MCF 10A (cell line): Measurements from ENCODE around the gene AFDN. TPM values are rescaled to one million over a fixed set of nuclear protein-coding genes. Genes with fewer than 3 reads are reported as not detected.
A peak's percentile ranks its signal among the peaks of the same experiment; 100 is the strongest.

ENCODE experiments used
- BruUV-seq: library from RNA; stranded (reverse); fragments of 400-500 nt; replicated peaks from 2 replicates; lab custom pipeline; 2021; lab: Mats Ljungman, UMichigan
- CTCF ChIA-PET: fragments of 300-600 bp; sonication (Branson Sonifier 250); formaldehyde crosslinking; extraction: SDS; loops from one replicate; lab custom pipeline; 2021; ENCODE audit warnings: antibody characterized with exemption, inconsistent platforms; lab: Yijun Ruan, JAX
- POLR2A ChIA-PET: fragments of 300-600, 350-650 bp; sonication (Branson Sonifier 250); formaldehyde crosslinking; extraction: SDS; loops from one replicate; lab custom pipeline; 2020; ENCODE audit warnings: antibody characterized with exemption, inconsistent platforms; lab: Yijun Ruan, JAX
- DNase-seq: peaks from one replicate; pipeline ENCODE4 v3.0.0-alpha.2; 2018; ENCODE audit not compliant: unreplicated experiment
- H3K27ac Mint-ChIP-seq: one replicate; pipeline ENCODE4 v1.8.0; 2022; ENCODE audit warnings: mild to moderate bottlenecking, low read depth, mixed read lengths; ENCODE audit not compliant: unreplicated experiment
- H3K27me3 Mint-ChIP-seq: one replicate; pipeline ENCODE4 v1.8.0; 2022; ENCODE audit warnings: mixed read lengths; ENCODE audit not compliant: insufficient read depth, unreplicated experiment
- H3K36me3 Mint-ChIP-seq: one replicate; pipeline ENCODE4 v1.8.0; 2022; ENCODE audit warnings: mild to moderate bottlenecking, moderate library complexity, mixed read lengths; ENCODE audit not compliant: insufficient read depth, unreplicated experiment
- H3K4me1 Mint-ChIP-seq: one replicate; pipeline ENCODE4 v1.8.0; 2022; ENCODE audit warnings: mixed read lengths; ENCODE audit not compliant: insufficient read depth, unreplicated experiment
- H3K4me3 Mint-ChIP-seq: one replicate; pipeline ENCODE4 v1.8.0; 2022; ENCODE audit warnings: mild to moderate bottlenecking, moderate library complexity, mixed read lengths; ENCODE audit not compliant: unreplicated experiment
- H3K9me3 Mint-ChIP-seq: one replicate; pipeline ENCODE4 v1.8.0; 2022; ENCODE audit warnings: mixed read lengths; ENCODE audit not compliant: unreplicated experiment
- CTCF ChIP-seq: fragments of 200-600 bp; IDR thresholded peaks from one replicate; pipeline ENCODE4 v1.8.0; 2022; ENCODE audit warnings: antibody characterized with exemption, mild to moderate bottlenecking; ENCODE audit not compliant: unreplicated experiment
- intact Hi-C: fragments of 100-400 bp; cut with micrococcal nuclease; formaldehyde crosslinking; loops from 2 replicates; pipeline ENCODE4 v1.14.1; 2022
- total RNA-seq: library from RNA; stranded (reverse); gene quantifications from 2 replicates; pipeline ENCODE4 v1.2.3, GENCODE V29; 2022

The AFDN gene
- total RNA-seq, 1 experiment from 2014 or later = 115 TPM

- POLR2A ChIA-PET = interaction anchor here (12.0 kb wide), 1 partner anchor 20 kb away, joined by 249 read pairs; the partner anchor contains the start of gene AFDN
Measured at GRCh38 chr6:167851370-167851952, 24.8 kb downstream of the AFDN start.

GRCh38 chr6:167855825-167856425 lies 29.2 kb downstream of the AFDN start:
- ChIA-PET POLR2A (interaction anchor here (0.7 to 12.0 kb wide), 12 partner anchors 8 to 69 kb away, joined by 3 to 249 read pairs (median 3); partner anchors contain the start of gene AFDN), CTCF (interaction anchor here (0.6 to 1.2 kb wide), 4 partner anchors 26 to 1230 kb away, joined by 3 to 5 read pairs (median 4); no protein-coding TSS in a partner anchor)
- Mint-ChIP-seq H3K4me1 (peaks cover 43% of the 10 kb centered on the region), H3K4me3 (no peak overlapping the region), H3K36me3 (no peaks in the 10 kb centered on the region), H3K27me3 (no peaks in the 10 kb centered on the region), H3K9me3 (no peaks in the 10 kb centered on the region), H3K27ac (peak overlapping the region; percentile 80)
- DNase-seq = peak; percentile 93
- intact Hi-C loops = no loop called here
- TF ChIP-seq CTCF = no peak
- BruUV-seq = no TSS peak

More at GRCh38 chr6:167851370-167851952, 24.8 kb downstream of the AFDN start:
- Mint-ChIP-seq H3K9me3 (no peaks in the 10 kb centered on the region), H3K27me3 (no peaks in the 10 kb centered on the region), H3K4me3 (no peak overlapping the region), H3K4me1 (peaks cover 54% of the 10 kb centered on the region), H3K36me3 (no peaks in the 10 kb centered on the region), H3K27ac (peak overlapping the region; percentile 90)
- no TSS peak for BruUV-seq
- DNase-seq = no peak
- TF ChIP-seq CTCF = no peak
- CTCF ChIA-PET = no interaction called here
- intact Hi-C loops = no loop called here

GRCh38 chr6:167856474-167856873 lies 29.8 kb downstream of the AFDN start:
- no peaks in the 10 kb centered on the region for H3K27me3 Mint-ChIP-seq
- BruUV-seq = no TSS peak
- intact Hi-C loops = no loop called here
- DNase-seq = no peak
- no peak for TF ChIP-seq CTCF
- ChIA-PET CTCF (interaction anchor here (0.6 to 1.2 kb wide), 3 partner anchors 26 to 1231 kb away, joined by 3 to 5 read pairs (median 4); no protein-coding TSS in a partner anchor), POLR2A (interaction anchor here (0.7 to 12.0 kb wide), 12 partner anchors 8 to 62 kb away, joined by 3 to 249 read pairs (median 4); partner anchors contain the start of gene AFDN)
- no peaks in the 10 kb centered on the region for H3K9me3 Mint-ChIP-seq
- H3K4me1 Mint-ChIP-seq = peaks cover 38% of the 10 kb centered on the region
- H3K4me3 Mint-ChIP-seq = no peak overlapping the region
- H3K36me3 Mint-ChIP-seq = no peaks in the 10 kb centered on the region
- peak overlapping the region; percentile 80 for H3K27ac Mint-ChIP-seq

- no peaks in the 10 kb centered on the region for H3K9me3 Mint-ChIP-seq
- H3K27ac Mint-ChIP-seq = peak overlapping the region; percentile 62
- CTCF ChIA-PET = interaction anchor here (1.7 kb wide), 1 partner anchor 14 kb away, joined by 6 read pairs; no protein-coding TSS in a partner anchor
- no peaks in the 10 kb centered on the region for H3K36me3 Mint-ChIP-seq
- POLR2A ChIA-PET = interaction anchor here (0.8 to 12.0 kb wide), 6 partner anchors 9 to 26 kb away, joined by 3 to 249 read pairs (median 6); partner anchors contain the start of gene AFDN
- intact Hi-C loops = no loop called here
- no TSS peak for BruUV-seq
- no peak for TF ChIP-seq CTCF
- H3K27me3 Mint-ChIP-seq = no peaks in the 10 kb centered on the region
- peaks cover 31% of the 10 kb centered on the region for H3K4me1 Mint-ChIP-seq
- DNase-seq = peak; percentile 78
- H3K4me3 Mint-ChIP-seq = peak overlapping the region; percentile 5
Measured at GRCh38 chr6:167856999-167857660, 30.4 kb downstream of the AFDN start.
